Sigmoid colon (tissue), 7 donors: Measurements from ENCODE around the gene CSTF1. TPM values are rescaled to one million over a fixed set of nuclear protein-coding genes. Genes with fewer than 3 reads are reported as not detected.

Experiments
- DNase-seq: peaks from one replicate; pipeline ENCODE4 v3.0.0-alpha.2; 2019
- H3K27ac ChIP-seq, 4 donors: fragments of 200-600 bp; sonication (generic); one replicate each; pipeline ENCODE4 v1.5.1; 2016 to 2019; ENCODE audit warnings: mild to moderate bottlenecking in 1 of 4
- H3K27me3 ChIP-seq, 3 donors: fragments of 200-600 bp; sonication (generic); one replicate each; pipeline ENCODE4 v1.5.1; 2019; ENCODE audit warnings: mild to moderate bottlenecking in 1 of 3
- H3K36me3 ChIP-seq, 4 donors: fragments of 200-600 bp; sonication (generic); one replicate each; pipeline ENCODE4 v1.5.1; 2016 to 2019
- H3K4me1 ChIP-seq, 4 donors: fragments of 200-600 bp; sonication (generic); one replicate each; pipeline ENCODE4 v1.5.1; 2017 to 2019
- H3K4me3 ChIP-seq, 4 donors: fragments of 200-600 bp; sonication (generic); one replicate each; pipeline ENCODE4 v1.5.1; 2017 to 2019; ENCODE audit warnings: mild to moderate bottlenecking in 2 of 4, moderate library complexity in 1 of 4
- H3K9me3 ChIP-seq, 4 donors: fragments of 200-600 bp in 3 of 4; sonication (generic) in 3 of 4; one replicate each; pipeline versions ENCODE4 v1.5.1 to v1.6.1; 2013 to 2019
- CTCF ChIP-seq, 4 experiments: fragments of 450-650 bp in 3 of 4; fragments of 200-600 bp in 1 of 4; IDR thresholded peaks; one replicate each; pipeline ENCODE4 v1.5.1; 2016 to 2019; ENCODE audit warnings: antibody characterized with exemption in 4 of 4, mild to moderate bottlenecking in 3 of 4, moderate library complexity in 2 of 4
- EP300 ChIP-seq, 4 donors: sonication (generic); formaldehyde crosslinking; IDR thresholded peaks; one replicate each; pipeline ENCODE4 v1.6.1; 2017; ENCODE audit warnings: antibody characterized with exemption in 4 of 4
- POLR2A ChIP-seq, 2 donors: fragments of 450-650 bp; IDR thresholded peaks; one replicate each; pipeline ENCODE4 v1.6.1; 2016; ENCODE audit warnings: antibody characterized with exemption in 2 of 2, mild to moderate bottlenecking in 2 of 2, moderate library complexity in 2 of 2
- POLR2AphosphoS5 ChIP-seq, 4 donors: sonication (generic); formaldehyde crosslinking; IDR thresholded peaks; one replicate each; pipeline ENCODE4 v1.6.1; 2017; ENCODE audit warnings: antibody characterized with exemption in 4 of 4
- WGBS, 2 donors: extraction: QIAGEN DNeasy Blood & Tissue Kit; methylation state at CpG; one replicate each; pipeline ENCODE4 v1.1.7; 2013; 5-methylcytosine and 5-hydroxymethylcytosine counted together
- intact Hi-C: fragments of 100-400 bp; cut with DNase I; formaldehyde crosslinking; loops from one replicate; pipeline ENCODE4 v1.15.1; 2023
- polyA plus RNA-seq, 3 donors: library from polyadenylated mRNA; stranded (reverse); fragments of 200-250 nt; gene quantifications; one replicate each; pipeline ENCODE4 v1.2.3, GENCODE V29; 2013
- total RNA-seq, 4 donors: library from RNA; depleted of rRNA; stranded (reverse); fragments of >200 nt; gene quantifications; one replicate each; pipeline ENCODE4 v1.1.0, GENCODE V29; 2016
- donor health status: healthy with polysubstance abuse.
- donor health status: Bipolar disorder and iron deficiency.
- donor health status: healthy.

The CSTF1 gene
- total and polyA plus RNA-seq, 7 donors, result 7.2 to 24.6 (median 14.9) TPM

- Histone ChIP-seq H3K36me3 (no peaks in the 10 kb centered on the region), H3K9me3 (no peaks in the 10 kb centered on the region), H3K27ac (no peak overlapping the region), H3K4me1 (no peaks in the 10 kb centered on the region), H3K27me3 (no peaks in the 10 kb centered on the region), H3K4me3 (no peak overlapping the region)
- intact Hi-C loops, result no loop called here
- WGBS, 2 donors, result 67 to 87% methylated on average over 1 of the region's 1 CpG
- TF ChIP-seq CTCF (IDR thresholded peaks at IDR 0.05) (no peak), POLR2AphosphoS5 (IDR thresholded peaks at IDR 0.05) (no peak), EP300 (IDR thresholded peaks at IDR 0.05) (no peak), POLR2A (IDR thresholded peaks at IDR 0.05) (no peak)
- no peak for DNase-seq
Measured at GRCh38 chr20:56380375-56380774, 12.1 kb upstream of the CSTF1 start.

- 88 to 94% methylated on average over 1 of the region's 1 CpG for WGBS, 2 donors
- intact Hi-C loops, result no loop called here
- no peak for TF ChIP-seq EP300 (IDR thresholded peaks at IDR 0.05)
- TF ChIP-seq CTCF (IDR thresholded peaks at IDR 0.05), result no peak
- no peak for TF ChIP-seq POLR2AphosphoS5 (IDR thresholded peaks at IDR 0.05)
- no peak for TF ChIP-seq POLR2A (IDR thresholded peaks at IDR 0.05)
Measured at GRCh38 chr20:56381501-56381900, 10.9 kb upstream of the CSTF1 start.

GRCh38 chr20:56382696-56383095 is 9.7 kb upstream of the CSTF1 start:
- 87 to 89% methylated on average over 4 of the region's 4 CpGs for WGBS, 2 donors
- TF ChIP-seq POLR2AphosphoS5 (IDR thresholded peaks at IDR 0.05), result no peak
- TF ChIP-seq POLR2A (IDR thresholded peaks at IDR 0.05), result no peak
- no peak for TF ChIP-seq EP300 (IDR thresholded peaks at IDR 0.05)
- no peak for TF ChIP-seq CTCF (IDR thresholded peaks at IDR 0.05)
- H3K9me3 ChIP-seq, result no peaks in the 10 kb centered on the region
- DNase-seq, result no peak
- H3K4me3 ChIP-seq, result no peak overlapping the region
- no peaks in the 10 kb centered on the region for H3K4me1 ChIP-seq
- H3K27me3 ChIP-seq, result no peaks in the 10 kb centered on the region
- no peak overlapping the region for H3K27ac ChIP-seq
- no peaks in the 10 kb centered on the region for H3K36me3 ChIP-seq
- intact Hi-C loops, result no loop called here

More at GRCh38 chr20:56381501-56381900, 10.9 kb upstream of the CSTF1 start:
- H3K27ac ChIP-seq, result no peak overlapping the region
- no peaks in the 10 kb centered on the region for H3K27me3 ChIP-seq
- no peaks in the 10 kb centered on the region for H3K4me1 ChIP-seq
- H3K4me3 ChIP-seq, result no peak overlapping the region
- DNase-seq, result no peak
- H3K9me3 ChIP-seq, result no peaks in the 10 kb centered on the region
- no peaks in the 10 kb centered on the region for H3K36me3 ChIP-seq

- TF ChIP-seq POLR2AphosphoS5 (IDR thresholded peaks at IDR 0.05), result no peak
- TF ChIP-seq POLR2A (IDR thresholded peaks at IDR 0.05), result no peak
- no peak for TF ChIP-seq EP300 (IDR thresholded peaks at IDR 0.05)
- no peak for TF ChIP-seq CTCF (IDR thresholded peaks at IDR 0.05)
- no peaks in the 10 kb centered on the region for H3K9me3 ChIP-seq
- H3K4me1 ChIP-seq, result no peaks in the 10 kb centered on the region
- H3K36me3 ChIP-seq, result no peaks in the 10 kb centered on the region
- DNase-seq, result no peak
- intact Hi-C loops, result no loop called here
- WGBS, 2 donors, result 93 to 95% methylated on average over 8 of the region's 8 CpGs
- no peak overlapping the region for H3K27ac ChIP-seq
- H3K27me3 ChIP-seq, result no peaks in the 10 kb centered on the region
- H3K4me3 ChIP-seq, result no peak overlapping the region
Measured at GRCh38 chr20:56383334-56383733, 9.1 kb upstream of the CSTF1 start.

- intact Hi-C loops, result no loop called here
- Histone ChIP-seq H3K36me3 (no peaks in the 10 kb centered on the region), H3K27me3 (no peaks in the 10 kb centered on the region), H3K4me3 (no peak overlapping the region), H3K4me1 (no peaks in the 10 kb centered on the region), H3K9me3 (no peaks in the 10 kb centered on the region), H3K27ac (no peak overlapping the region)
- WGBS, 2 donors, result 94 to 97% methylated on average over 4 of the region's 4 CpGs
- TF ChIP-seq POLR2AphosphoS5 (IDR thresholded peaks at IDR 0.05) (no peak), POLR2A (IDR thresholded peaks at IDR 0.05) (no peak), EP300 (IDR thresholded peaks at IDR 0.05) (no peak), CTCF (IDR thresholded peaks at IDR 0.05) (no peak)
- no peak for DNase-seq
Measured at GRCh38 chr20:56385130-56385529, 7.3 kb upstream of the CSTF1 start.
